GM12878 (cell line): ENCODE data around the gene SELENOS. TPM values are rescaled to one million over a fixed set of nuclear protein-coding genes. Genes with fewer than 3 reads are reported as not detected.

Experiments used
- CHD4 ChIP-seq: fragments of 200-600 bp; sonication (generic); IDR thresholded peaks from 2 replicates; pipeline ENCODE4 v1.6.1; 2016; ENCODE audit warnings: mild to moderate bottlenecking
- EP300 ChIP-seq, 2 experiments: fragments of 150-350 bp in 1 of 2; IDR thresholded peaks; 2 replicates each; pipeline ENCODE4 v1.6.1; 2011 to 2012; ENCODE audit warnings: low read depth in 2 of 2, low read length in 2 of 2, borderline replicate concordance in 1 of 2, improper control_type of control experiment in 1 of 2, inconsistent platforms in 1 of 2; ENCODE audit not compliant: control insufficient read depth in 1 of 2
- FOS ChIP-seq: IDR thresholded peaks from 3 replicates; pipeline ENCODE4 v1.6.1; 2011; ENCODE audit warnings: borderline replicate concordance; ENCODE audit not compliant: insufficient read length; ENCODE audit errors: extremely low read depth
- IKZF2 ChIP-seq, 2 experiments: fragments of 450-650 bp; IDR thresholded peaks; 2 replicates each; pipeline ENCODE4 v1.6.1; 2017; ENCODE audit warnings: mild to moderate bottlenecking in 2 of 2, moderate library complexity in 2 of 2
- LARP7 ChIP-seq: fragments of 450-650 bp; IDR thresholded peaks from 2 replicates; pipeline ENCODE4 v1.6.1; 2017; ENCODE audit warnings: mild to moderate bottlenecking
- MTA2 ChIP-seq: fragments of 450-650 bp; IDR thresholded peaks from 2 replicates; pipeline ENCODE4 v1.6.1; 2016; ENCODE audit warnings: low read depth, mild to moderate bottlenecking, moderate library complexity
- NFIC ChIP-seq: IDR thresholded peaks from 2 replicates; pipeline ENCODE4 v1.6.1; 2012; ENCODE audit warnings: low read depth, mild to moderate bottlenecking, inconsistent platforms, low read length, moderate library complexity
- NR2C2 ChIP-seq: IDR thresholded peaks from 2 replicates; pipeline ENCODE4 v1.6.1; 2011; ENCODE audit warnings: borderline replicate concordance, low read depth; ENCODE audit not compliant: control insufficient read depth, insufficient read length
- POLR2A ChIP-seq: IDR thresholded peaks from 2 replicates; pipeline ENCODE4 v1.6.1; 2011; ENCODE audit warnings: low read depth, mild to moderate bottlenecking, low read length
- RFX5 ChIP-seq: IDR thresholded peaks from 2 replicates; pipeline ENCODE4 v1.6.1; 2011; ENCODE audit warnings: low read depth, low read length, improper control_type of control experiment
- SMC3 ChIP-seq: IDR thresholded peaks from 2 replicates; pipeline ENCODE4 v1.6.1; 2011; ENCODE audit warnings: low read length, improper control_type of control experiment, borderline replicate concordance
- TARDBP ChIP-seq: IDR thresholded peaks from 2 replicates; pipeline ENCODE4 v1.6.1; 2016; ENCODE audit warnings: borderline replicate concordance
- YBX1 ChIP-seq: fragments of 450-650 bp; IDR thresholded peaks from 2 replicates; pipeline ENCODE4 v1.6.1; 2016; ENCODE audit warnings: antibody characterized with exemption
- polyA plus RNA-seq, 11 experiments: library from polyadenylated mRNA; depleted of rRNA in 4 of 11; unstranded in 6 of 11; stranded (reverse) in 5 of 11; fragments of >200 nt; fragmentation: Nextera tagmentation in 4 of 11; fragmentation: Illumina TruSeq in 1 of 11; extraction: Ambion mirVana in 4 of 11; extraction: Trizol in 1 of 11; gene quantifications; 1 replicate in 1 of 11; 2 replicates in 10 of 11; pipeline versions ENCODE4 v1.2.1 to v1.2.3, GENCODE V29; 2011 to 2016; ENCODE audit warnings: inconsistent platforms in 2 of 11, missing spikeins in 2 of 11, low read depth in 1 of 11
- total RNA-seq, 4 experiments: library from RNA; depleted of rRNA in 3 of 4; stranded (reverse); fragments of >200 nt in 3 of 4; fragmentation: Illumina TruSeq in 1 of 4; extraction: Trizol in 1 of 4; gene quantifications; 2 replicates each; pipeline versions ENCODE4 v1.2.1 to v1.2.3, GENCODE V29; 2013 to 2021
- TF ChIP-seq, protein P1 (sequence below): IDR thresholded peaks from 2 replicates; pipeline ENCODE4 v1.6.1; 2011; ENCODE audit warnings: low read depth, low read length, improper control_type of control experiment, borderline replicate concordance
- TF ChIP-seq, protein P2 (sequence below): fragments of 450-650 bp; conservative IDR thresholded peaks from 2 replicates; pipeline ENCODE4 v1.6.1; 2017; ENCODE audit warnings: mild to moderate bottlenecking, moderate library complexity
- TF ChIP-seq, protein P3 (sequence below): fragments of 450-650 bp; IDR thresholded peaks from 2 replicates; pipeline ENCODE4 v1.6.1; 2017; ENCODE audit warnings: borderline replicate concordance
- TF ChIP-seq, protein P4 (sequence below): fragments of 450-650 bp; formaldehyde crosslinking; IDR thresholded peaks from 2 replicates; pipeline ENCODE4 v1.4.0; 2022; ENCODE audit warnings: mild to moderate bottlenecking, moderate library complexity
- TF ChIP-seq, protein P5 (sequence below): fragments of 450-650 bp; formaldehyde crosslinking; IDR thresholded peaks from 2 replicates; pipeline ENCODE4 v1.4.0; 2020; ENCODE audit warnings: mild to moderate bottlenecking, moderate library complexity

Gene SELENOS
- total and polyA plus RNA-seq, 10 of the 15 experiments (the other 5 are each of a cell fraction or from before 2014, with no cell fraction given): 25.8 to 90.1 (median 37.3) TPM

DNA sequence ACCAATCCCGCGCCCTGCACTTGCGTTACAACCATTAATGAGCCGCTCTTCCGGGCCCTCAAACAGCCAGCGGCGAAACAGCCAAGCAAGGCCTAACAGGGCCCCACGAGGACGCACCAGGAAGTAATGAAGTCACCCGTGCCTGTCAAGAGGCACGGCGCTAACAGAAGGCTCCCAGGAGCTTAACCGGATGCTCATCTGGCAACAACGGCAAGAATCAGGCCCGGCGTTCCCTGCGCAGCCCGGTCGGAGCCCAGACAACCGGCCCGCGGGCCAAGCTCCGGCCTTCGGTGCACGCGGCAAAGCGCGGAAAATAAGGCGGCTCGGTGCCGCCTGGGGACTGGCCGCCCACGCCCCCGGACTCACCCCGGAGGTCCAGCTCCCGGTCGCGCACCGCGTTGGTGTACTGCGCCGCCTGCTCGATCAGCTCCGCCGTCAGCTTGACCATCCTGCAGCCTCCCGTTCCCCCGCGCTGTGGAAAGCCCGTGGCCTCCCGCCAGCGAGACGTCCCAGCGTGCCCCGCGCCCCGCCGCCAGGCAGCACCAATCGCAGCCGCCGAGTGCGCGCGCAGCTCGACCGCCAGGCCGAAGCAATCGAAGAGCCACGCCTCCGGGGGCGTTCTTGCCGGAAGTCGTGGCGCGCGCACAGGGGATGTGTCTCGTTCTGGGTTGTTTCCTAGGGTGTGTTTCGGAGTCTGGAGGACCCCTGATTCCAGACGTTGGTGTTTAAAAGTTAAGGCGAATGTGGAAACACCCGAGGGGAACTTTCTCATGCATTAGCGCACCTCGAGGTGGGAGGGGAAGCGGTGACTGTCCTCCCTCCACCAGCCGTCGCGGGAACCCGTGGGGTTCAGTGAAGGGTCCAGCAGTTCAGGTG is 17.7 kb upstream of the SELENOS start, which contains the start of gene SNRPA1 (continued):
- TF ChIP-seq, protein P1, sequence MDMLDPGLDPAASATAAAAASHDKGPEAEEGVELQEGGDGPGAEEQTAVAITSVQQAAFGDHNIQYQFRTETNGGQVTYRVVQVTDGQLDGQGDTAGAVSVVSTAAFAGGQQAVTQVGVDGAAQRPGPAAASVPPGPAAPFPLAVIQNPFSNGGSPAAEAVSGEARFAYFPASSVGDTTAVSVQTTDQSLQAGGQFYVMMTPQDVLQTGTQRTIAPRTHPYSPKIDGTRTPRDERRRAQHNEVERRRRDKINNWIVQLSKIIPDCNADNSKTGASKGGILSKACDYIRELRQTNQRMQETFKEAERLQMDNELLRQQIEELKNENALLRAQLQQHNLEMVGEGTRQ: no peak
- TF ChIP-seq SMC3 (no peak), MTA2 (no peak), NFIC (no peak), TARDBP (no peak; the same call in 1 of the 2 replicates), NR2C2 (peak; percentile 74), EP300 (IDR thresholded peaks at IDR 0.05; ENCODE audit: borderline replicate concordance in 1 of 2, control insufficient read depth in 1 of 2, low read depth in 2 of 2, low read length in 2 of 2) (0 out of 4 replicates have a peak, but pooled peaks of 1 of the 2 experiments have one; percentile 7), RFX5 (peak; percentile 4; the same call in 1 of the 2 replicates), FOS (no peak), LARP7 (peak; percentile 86), POLR2A (peak; percentile 95), IKZF2 (IDR thresholded peaks at IDR 0.05) (0 out of 4 replicates have a peak, but pooled peaks of 1 of the 2 experiments have one; percentile 6), CHD4 (no peak), YBX1 (no peak)
- TF ChIP-seq, protein P2, sequence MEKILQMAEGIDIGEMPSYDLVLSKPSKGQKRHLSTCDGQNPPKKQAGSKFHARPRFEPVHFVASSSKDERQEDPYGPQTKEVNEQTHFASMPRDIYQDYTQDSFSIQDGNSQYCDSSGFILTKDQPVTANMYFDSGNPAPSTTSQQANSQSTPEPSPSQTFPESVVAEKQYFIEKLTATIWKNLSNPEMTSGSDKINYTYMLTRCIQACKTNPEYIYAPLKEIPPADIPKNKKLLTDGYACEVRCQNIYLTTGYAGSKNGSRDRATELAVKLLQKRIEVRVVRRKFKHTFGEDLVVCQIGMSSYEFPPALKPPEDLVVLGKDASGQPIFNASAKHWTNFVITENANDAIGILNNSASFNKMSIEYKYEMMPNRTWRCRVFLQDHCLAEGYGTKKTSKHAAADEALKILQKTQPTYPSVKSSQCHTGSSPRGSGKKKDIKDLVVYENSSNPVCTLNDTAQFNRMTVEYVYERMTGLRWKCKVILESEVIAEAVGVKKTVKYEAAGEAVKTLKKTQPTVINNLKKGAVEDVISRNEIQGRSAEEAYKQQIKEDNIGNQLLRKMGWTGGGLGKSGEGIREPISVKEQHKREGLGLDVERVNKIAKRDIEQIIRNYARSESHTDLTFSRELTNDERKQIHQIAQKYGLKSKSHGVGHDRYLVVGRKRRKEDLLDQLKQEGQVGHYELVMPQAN: peak; percentile 90
- TF ChIP-seq, protein P3, sequence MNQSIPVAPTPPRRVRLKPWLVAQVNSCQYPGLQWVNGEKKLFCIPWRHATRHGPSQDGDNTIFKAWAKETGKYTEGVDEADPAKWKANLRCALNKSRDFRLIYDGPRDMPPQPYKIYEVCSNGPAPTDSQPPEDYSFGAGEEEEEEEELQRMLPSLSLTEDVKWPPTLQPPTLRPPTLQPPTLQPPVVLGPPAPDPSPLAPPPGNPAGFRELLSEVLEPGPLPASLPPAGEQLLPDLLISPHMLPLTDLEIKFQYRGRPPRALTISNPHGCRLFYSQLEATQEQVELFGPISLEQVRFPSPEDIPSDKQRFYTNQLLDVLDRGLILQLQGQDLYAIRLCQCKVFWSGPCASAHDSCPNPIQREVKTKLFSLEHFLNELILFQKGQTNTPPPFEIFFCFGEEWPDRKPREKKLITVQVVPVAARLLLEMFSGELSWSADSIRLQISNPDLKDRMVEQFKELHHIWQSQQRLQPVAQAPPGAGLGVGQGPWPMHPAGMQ: no peak
- TF ChIP-seq, protein P4, sequence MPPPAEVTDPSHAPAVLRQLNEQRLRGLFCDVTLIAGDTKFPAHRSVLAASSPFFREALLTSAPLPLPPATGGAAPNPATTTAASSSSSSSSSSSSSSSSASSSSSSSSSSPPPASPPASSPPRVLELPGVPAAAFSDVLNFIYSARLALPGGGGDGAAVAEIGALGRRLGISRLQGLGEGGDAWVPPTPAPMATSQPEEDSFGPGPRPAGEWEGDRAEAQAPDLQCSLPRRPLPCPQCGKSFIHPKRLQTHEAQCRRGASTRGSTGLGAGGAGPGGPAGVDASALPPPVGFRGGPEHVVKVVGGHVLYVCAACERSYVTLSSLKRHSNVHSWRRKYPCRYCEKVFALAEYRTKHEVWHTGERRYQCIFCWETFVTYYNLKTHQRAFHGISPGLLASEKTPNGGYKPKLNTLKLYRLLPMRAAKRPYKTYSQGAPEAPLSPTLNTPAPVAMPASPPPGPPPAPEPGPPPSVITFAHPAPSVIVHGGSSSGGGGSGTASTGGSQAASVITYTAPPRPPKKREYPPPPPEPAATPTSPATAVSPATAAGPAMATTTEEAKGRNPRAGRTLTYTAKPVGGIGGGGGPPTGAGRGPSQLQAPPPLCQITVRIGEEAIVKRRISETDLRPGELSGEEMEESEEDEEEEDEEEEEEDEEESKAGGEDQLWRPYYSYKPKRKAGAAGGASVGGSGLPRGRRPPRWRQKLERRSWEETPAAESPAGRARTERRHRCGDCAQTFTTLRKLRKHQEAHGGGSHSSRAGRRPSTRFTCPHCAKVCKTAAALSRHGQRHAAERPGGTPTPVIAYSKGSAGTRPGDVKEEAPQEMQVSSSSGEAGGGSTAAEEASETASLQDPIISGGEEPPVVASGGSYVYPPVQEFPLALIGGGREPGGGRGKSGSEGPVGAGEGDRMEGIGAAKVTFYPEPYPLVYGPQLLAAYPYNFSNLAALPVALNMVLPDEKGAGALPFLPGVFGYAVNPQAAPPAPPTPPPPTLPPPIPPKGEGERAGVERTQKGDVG (CRISPR knock-in tag): no peak
- TF ChIP-seq, protein P5, sequence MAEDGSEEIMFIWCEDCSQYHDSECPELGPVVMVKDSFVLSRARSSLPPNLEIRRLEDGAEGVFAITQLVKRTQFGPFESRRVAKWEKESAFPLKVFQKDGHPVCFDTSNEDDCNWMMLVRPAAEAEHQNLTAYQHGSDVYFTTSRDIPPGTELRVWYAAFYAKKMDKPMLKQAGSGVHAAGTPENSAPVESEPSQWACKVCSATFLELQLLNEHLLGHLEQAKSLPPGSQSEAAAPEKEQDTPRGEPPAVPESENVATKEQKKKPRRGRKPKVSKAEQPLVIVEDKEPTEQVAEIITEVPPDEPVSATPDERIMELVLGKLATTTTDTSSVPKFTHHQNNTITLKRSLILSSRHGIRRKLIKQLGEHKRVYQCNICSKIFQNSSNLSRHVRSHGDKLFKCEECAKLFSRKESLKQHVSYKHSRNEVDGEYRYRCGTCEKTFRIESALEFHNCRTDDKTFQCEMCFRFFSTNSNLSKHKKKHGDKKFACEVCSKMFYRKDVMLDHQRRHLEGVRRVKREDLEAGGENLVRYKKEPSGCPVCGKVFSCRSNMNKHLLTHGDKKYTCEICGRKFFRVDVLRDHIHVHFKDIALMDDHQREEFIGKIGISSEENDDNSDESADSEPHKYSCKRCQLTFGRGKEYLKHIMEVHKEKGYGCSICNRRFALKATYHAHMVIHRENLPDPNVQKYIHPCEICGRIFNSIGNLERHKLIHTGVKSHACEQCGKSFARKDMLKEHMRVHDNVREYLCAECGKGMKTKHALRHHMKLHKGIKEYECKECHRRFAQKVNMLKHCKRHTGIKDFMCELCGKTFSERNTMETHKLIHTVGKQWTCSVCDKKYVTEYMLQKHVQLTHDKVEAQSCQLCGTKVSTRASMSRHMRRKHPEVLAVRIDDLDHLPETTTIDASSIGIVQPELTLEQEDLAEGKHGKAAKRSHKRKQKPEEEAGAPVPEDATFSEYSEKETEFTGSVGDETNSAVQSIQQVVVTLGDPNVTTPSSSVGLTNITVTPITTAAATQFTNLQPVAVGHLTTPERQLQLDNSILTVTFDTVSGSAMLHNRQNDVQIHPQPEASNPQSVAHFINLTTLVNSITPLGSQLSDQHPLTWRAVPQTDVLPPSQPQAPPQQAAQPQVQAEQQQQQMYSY (CRISPR knock-in tag): no peak
